SK-N-MC (cell line): ENCODE results near the gene TPP1.

Source experiments
- EZH2 ChIP-seq: fragments of 200-600 bp; sonication (generic); IDR thresholded peaks from one replicate; pipeline ENCODE4 v1.6.1; 2017; ENCODE audit warnings: antibody characterized with exemption
- FOXP2 ChIP-seq: optimal IDR thresholded peaks from 2 replicates; pipeline ENCODE3; 2011; ENCODE audit warnings: mild to moderate bottlenecking, moderate library complexity; ENCODE audit not compliant: insufficient read depth; ENCODE audit errors: extremely low read length, control extremely low read depth
- POLR2AphosphoS5 ChIP-seq: IDR thresholded peaks from 2 replicates; pipeline ENCODE4 v1.6.1; 2012; ENCODE audit warnings: mild to moderate bottlenecking, low read depth, low read length, borderline replicate concordance

DNA sequence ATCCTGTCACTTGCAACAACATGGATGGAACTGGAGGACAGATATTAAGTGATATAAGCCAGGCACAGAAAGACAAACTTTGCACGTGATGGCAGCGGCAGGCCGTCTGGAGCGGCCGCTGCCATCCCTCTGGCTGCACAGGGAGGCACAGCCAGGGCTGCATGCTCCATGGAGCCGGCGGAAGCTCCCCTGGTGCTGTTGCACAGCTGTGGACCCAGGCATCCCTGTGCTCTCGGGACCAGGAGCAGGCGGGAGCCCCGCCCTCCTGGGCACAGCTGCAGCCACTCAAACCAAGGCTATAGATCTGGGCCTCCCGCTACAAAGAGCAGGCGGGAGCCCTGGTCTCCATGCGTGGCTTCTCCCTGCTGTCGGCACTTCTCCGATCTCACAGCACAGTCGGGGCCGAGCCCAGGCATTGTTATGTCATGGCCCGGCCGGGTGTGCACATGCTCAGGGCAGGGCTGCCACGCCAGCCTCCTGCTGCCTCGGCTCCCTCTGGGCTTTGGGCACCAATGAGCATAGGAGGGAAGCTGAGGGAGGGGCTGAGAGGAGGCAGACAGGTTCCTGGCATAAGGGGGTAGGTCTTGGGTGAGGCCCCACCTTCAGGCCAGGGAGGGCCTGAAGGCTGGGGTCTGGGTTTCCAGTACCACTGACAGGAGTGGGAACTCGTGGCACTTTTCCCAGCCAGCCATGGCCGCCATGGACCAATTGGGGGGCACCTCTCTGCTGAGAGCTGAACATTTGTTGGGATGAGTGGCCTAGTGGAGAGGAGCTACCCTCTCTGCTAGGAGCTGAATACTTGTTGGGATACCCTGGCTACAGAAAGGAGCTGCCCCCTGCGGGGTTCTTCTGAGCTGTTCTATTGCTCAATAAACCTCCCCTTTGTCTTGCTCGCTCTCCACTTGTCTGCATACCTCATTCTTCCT lies 32.5 kb downstream of the TPP1 start:
- TF ChIP-seq EZH2 (no peak), FOXP2 (no peak), POLR2AphosphoS5 (no peak)
